Glomerular endothelial cell (primary cell): ENCODE measurements around the gene KRT79. TPM values are rescaled to one million over a fixed set of nuclear protein-coding genes. Genes with fewer than 3 reads are reported as not detected.
"Not testable (repeated sequence)": the region's sequence is repeated elsewhere in the genome, so short reads cannot be mapped to it uniquely, and the experiment has no call there.

Experiments
- DNase-seq: peaks from one replicate; pipeline ENCODE4 v3.0.0-alpha.2; 2011; ENCODE audit warnings: low read depth, low spot score; ENCODE audit errors: extremely low read depth
- total RNA-seq: library from RNA; depleted of rRNA; stranded (reverse); fragments of >200 nt; gene quantifications from 2 replicates; pipeline ENCODE4 v1.2.3, GENCODE V29; 2015

The KRT79 gene
- total RNA-seq, result 0.10 and 0.12 TPM in 2 replicates

- no peak for DNase-seq
Measured at GRCh38 chr12:52833922-52834726, at the start of gene KRT79. Gene KRT79, minus strand, starts transcription at chr12:52834311. Its CDS starts 51 bp downstream, at chr12:52834260.

DNA sequence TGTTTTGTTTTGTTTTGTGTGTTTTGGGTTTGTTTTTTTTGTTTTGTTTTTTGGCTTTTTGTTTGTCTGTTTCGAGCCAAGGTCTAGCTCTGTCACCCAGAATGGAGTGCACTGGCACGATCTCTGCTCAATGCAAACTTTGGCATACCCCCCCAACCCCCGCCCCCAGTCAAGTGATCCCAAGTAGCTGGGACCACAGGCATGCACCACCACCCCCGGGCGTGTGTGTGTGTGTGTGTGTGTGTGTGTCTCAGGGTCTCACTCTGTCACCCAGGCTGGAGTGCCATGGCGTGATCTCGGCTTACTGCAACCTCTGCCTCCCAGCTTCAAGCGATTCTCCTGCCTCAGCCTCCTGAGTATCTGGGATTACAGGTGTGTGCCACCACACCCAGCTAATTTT is 46.4 kb upstream of the KRT79 start:
- DNase-seq, result not testable (repeated sequence)

GRCh38 chr12:52879394-52880351 is 45.6 kb upstream of the KRT79 start:
- no peak for DNase-seq

DNA sequence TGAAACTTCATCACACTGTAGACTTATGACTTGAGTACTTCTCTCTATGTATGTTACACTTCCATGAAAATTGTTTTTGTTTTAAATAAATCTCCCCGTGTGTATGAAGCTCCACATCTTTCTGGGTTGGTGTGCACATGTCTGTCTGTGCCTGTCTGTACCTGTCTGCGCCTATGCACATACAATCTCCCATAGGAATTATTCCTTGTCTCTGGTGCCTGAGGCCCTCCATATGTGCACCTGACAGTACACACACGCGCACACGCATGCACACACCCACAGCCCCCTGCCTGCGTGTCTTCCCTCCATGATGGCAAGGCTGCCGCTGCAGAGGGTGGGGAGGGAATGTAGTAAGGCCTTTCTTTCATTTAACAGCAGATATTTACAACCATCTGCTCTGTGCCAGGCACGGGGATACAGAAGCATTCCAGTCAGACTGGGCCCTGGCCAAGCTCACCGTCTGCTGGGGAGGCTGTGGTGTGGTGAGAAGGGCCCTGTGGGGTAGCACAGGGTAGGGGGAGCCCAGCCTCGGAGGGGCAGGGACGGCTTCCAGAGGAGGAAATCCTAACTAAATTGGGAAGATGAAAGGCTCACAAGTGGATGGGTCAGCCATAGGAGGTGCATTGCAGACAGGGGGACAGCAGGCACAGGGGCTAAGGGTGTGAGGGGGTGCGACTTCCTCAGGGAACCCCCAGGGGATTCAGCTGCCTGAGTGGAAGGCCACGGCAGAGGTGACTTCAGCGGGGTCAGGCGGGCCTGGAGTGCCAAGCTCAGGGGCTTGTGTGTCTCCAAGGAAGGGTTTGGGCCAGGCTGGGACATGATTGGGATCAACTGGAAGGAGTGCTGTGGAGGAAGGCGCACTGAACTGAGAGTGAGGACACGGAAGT is 44.6 kb upstream of the KRT79 start:
- no peak for DNase-seq

DNA sequence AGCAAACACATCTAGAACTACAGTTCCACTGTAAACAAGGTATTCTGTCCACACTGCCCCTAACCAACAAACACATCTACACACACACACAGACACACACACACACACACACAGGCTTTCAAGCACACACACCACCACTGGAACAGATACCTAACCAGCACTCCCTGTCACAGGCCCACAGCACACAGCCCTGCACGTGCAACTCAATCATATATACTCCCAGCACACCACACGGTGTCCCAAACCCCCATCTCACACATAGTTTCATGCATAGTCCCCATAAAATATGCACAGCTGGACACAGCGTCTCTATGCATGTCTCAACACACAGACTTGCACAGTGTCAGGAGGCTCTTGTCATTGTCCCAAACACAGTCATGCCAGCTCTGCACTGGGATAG is 43.1 kb upstream of the KRT79 start:
- no peak for DNase-seq

GRCh38 chr12:52876372-52876771 is 42.3 kb upstream of the KRT79 start:
- DNase-seq, result no peak

GRCh38 chr12:52874573-52875435 is 40.7 kb upstream of the KRT79 start:
- no peak for DNase-seq

- DNase-seq, result no peak
Measured at GRCh38 chr12:52873832-52874572, 39.9 kb upstream of the KRT79 start.

- no peak for DNase-seq
Measured at GRCh38 chr12:52873513-52873831, 39.4 kb upstream of the KRT79 start.

DNA sequence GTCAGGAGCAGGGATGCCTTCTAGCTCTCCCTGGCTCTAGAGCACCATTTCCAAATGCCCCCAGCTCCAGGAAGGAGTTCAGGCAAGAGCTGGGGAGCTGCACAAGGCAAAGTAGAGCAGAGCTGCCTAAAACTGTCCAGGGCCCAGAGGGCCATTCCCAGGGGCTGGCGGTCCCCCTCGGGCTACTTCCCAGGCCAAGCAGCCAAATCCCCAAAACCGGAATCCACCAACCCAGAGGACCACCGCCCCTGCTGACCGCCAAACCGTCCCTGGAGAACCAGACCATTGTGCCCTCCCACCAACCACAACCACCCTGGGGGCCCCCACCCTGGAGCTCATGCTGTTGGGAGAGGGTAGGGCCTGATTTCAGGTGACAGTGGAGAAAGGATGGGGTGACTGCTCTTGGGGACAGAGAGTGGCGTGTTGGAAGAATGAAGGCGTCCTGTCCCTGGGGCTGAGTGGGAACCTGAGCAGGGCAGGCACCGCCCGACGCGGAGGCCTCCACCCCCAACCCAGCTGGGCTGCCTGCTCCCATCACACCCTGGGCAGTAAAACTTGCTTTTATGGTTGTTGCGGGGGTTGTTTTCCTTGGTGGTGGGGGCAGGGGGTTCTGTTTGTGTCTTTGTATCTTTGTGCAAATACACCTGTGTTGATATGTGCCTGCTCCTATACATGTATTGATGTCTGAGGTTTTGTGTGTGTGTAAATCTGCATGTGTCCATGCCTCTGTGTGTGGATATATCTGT is 38.7 kb upstream of the KRT79 start:
- DNase-seq, result no peak

DNA sequence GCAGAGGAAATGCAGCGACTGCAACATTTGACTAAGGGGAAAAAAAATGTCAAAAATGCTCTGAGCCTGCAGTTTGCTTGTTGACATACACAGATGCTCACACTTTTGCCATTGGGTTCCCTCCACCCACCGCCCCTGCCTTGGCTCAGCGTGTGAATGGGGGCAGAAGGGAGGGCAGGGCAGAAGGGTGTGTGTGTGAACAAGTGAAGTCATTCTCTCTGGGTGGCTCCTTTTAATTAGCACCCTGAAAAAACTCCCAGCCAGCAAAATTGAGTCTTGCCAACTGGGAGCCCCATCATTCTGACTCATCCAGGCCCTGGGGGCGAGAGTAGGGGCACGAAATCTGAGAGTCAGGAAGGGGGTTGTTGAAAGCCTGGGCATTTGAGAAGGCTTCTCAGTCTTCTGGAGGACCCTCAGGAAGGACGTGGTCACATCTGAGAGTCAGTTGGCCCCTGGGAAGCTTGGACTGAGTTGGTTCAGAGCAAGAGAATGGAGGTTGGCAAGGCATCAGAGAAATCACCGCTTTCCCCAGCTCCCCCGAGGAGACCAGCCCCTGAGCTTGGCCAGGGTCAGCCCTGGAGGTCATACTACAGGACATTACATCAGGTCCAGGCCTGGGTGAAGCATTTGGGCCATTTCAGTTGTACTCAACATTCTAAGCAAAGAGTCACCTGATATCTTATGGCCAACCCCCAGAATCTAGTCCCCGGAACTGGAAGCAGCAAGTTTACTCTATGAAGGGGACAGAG is 37.4 kb upstream of the KRT79 start:
- DNase-seq, result no peak

DNA sequence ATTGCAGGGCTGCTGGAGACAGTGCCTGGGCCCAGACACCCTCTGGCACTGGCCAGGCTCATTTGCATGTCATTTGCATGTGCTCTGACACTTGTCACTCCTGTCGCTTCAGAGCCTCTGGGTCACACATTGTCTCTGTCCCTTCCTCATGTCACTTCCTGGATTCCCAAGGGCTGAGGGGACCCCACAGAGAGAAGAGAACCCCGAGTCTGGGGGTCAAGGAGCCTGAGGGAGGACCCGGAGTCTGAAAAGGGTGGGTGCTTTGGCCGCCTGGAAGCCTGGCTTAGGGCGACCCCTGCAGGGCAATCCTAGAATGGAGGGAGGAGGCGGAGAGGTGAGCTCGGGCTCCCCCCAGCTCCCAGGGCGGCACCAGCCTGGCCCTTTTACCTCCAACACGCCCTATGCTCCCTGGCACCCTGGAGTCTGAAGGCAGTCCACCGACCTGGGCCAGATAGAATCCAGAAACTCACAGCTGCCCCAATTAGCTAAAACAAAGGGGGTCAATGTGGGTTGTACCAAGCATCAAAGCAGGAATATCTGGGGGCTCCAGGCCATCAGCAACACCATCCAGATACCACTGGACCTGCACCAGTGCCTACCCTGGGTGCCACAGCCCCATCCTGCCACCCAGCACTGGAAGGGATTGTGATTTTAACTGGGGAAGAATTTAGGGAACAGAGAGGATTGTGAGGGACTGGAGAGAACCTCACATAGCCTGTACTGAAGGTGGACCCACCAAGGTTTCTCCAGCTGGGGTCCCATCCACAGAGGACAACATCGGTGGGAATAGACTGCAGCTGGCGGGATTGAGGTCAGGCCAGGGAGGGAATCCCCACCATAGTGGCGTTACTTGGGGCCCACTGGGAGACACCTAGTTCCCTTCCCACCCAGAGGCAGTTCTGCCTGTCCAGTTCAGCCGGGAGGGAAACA is 36.5 kb upstream of the KRT79 start:
- no peak for DNase-seq

DNA sequence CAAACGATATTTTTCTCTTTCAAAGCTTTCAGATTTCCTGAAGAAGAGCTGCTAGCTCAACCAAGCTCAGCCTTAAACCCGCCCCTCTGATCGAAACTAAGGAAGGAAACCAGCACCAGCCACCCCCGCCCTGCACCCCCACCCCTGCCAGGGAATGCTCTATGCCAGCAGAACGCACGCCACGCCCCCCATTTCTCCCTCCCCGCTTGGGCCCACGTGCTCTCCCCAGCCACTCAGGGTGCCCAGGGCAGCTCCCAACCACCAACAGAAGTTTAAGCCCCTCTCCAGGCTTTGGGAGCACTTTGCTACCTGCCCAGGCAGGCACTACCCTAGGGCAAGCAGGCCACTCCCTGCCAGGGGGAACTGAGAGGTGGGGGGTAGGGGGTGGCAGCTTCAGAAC is 33.5 kb upstream of the KRT79 start:
- no peak for DNase-seq

DNA sequence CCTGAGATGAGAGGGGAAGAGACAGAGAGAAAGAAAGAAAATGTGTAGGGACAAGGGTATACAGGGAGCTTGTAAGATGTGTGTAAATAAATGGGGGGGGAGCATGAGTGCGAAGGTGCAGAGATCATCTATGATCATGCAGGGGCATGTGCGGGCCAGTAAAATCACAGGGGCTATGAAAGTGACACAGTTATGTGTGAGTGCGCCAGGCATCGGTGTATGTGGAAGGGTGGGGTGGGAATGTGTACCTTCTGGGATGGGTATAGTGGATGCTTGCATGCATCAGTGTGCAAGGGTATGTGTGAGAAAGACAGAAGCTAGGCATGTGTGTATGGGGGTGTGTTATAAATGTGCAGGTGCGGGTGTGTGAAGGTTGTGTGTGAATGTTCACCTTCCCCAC is 33.0 kb upstream of the KRT79 start:
- no peak for DNase-seq

DNA sequence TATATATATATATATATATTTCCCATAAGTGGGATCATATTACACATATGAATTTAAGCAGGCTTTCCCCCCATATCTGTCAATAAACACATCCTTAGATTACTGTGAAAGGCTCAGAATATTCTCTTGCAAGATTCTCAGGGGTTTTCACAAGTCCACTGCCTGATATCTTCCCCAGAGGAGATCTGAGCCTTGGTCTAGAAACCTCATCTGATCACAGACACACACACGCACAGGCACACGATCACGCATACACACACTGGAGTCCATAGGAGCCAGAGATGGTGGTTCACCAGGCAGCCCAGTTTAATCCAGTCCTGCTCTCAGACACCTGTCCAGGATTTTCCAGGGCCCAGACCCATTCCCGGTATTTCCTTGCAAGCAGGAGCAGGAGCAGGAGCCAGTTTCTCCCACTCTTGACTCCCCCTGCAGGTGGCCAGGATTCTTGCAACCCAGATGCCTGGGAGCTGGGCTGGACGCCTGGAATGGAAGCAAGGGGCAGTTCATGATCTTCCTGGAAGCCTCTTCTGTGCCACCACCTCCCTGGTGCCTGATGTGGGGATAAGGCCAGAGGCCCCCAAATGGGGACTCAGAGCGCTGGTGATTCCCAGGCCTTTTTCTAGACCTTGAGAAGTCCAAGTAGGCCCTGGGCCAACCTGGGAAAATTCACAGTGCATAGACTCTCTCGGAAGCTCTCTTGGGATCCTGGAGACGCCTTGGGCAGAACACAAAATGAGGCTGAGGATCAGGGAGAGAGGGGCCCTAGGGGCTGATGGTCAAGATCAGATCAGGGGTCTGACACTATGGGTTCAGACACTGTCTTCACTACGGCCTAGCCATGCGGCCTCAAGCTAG is 31.2 kb upstream of the KRT79 start:
- DNase-seq, result no peak

DNA sequence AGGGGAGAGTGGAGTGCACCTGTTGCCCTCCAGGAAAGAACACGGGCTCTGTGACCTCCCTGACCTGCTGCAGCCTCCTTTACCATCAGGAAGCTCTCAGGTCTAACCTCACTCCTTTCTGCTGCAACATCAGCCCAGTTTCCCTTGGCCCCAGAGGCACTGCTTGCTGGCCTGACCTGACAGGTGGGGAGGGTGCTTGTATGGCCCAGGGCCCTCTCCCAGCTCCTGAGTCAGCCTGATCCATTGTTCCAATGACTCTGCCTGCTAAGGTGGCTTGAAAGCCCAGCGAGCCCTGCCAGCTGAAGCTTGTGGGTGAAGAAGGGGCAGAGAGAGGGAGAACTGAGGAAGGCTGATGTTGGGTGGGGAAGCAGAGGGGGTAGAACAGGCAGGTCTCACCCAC is 27.9 kb upstream of the KRT79 start:
- DNase-seq, result no peak
